Activated CD8-positive, alpha-beta memory T cell treated with anti-CD3 and anti-CD28 coated beads, Interleukin-2, amount 50 U/mL, for 1 hour (primary cell): ENCODE results near the gene CCBE1.
"Not testable (repeated sequence)": the region's sequence is repeated elsewhere in the genome, so short reads cannot be mapped to it uniquely, and the experiment has no call there.

Source experiments
- DNase-seq: peaks from one replicate; pipeline ENCODE4 v3.0.0-alpha.2; 2020; ENCODE audit errors: extremely low read depth

The CCBE1 gene

DNA sequence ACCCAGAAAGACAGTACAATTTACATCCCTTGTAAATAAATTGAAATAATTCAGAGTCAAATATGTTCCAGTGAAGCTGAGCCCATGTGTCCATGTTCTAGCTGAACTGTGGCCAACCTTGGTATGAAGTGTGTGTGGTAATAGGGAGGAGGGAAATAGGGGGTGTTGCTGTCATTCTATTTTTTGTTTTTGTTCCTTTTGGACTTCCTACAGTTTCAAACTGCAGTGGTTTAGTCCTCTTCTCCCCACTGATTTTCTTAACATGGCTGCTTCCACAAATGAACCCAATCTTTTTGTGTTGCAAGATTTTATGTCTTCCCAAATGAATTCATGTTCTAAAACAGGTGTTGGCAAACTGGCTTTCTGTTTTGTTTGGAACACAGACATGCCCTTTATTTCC, 156.9 kb downstream of the CCBE1 start:
- no peak for DNase-seq

DNA sequence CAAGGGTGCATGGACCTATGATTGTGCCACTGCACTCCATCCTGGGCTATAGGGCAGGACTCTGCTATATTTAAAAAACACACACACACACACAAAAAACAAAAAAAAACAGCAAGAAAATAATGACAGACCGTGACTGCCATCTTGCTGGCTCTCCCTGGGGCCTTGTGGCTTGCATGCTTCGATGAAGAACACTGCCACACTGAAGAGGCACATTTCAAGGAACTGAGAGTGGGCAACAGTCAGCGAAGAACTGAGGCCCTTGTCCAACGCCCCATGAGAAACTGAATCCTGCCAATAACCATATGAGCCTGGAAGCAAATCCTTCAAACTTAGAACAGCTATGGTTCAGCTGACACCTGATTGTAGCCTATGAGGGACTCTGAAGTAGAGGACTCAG, 158.1 kb downstream of the CCBE1 start:
- no peak for DNase-seq

DNA sequence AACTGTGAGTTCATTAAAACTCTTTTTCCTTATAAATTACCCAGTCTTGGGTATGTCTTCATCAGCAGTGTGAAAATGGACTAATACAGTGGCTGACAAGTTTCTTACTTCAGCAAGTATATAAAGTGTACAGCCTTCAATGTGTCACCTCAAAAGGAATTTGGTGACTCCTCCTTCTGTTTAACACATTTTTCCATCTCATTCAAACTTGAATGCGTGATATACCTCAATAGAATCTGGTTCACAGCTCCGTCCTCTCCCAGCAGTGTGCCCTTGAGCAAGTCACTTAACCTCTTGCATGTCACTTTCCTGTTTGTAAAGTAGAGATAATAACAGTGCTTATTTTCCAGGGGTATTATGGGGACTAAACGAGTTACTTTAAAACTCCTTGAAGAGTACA, 159.6 kb downstream of the CCBE1 start:
- no peak for DNase-seq

DNA sequence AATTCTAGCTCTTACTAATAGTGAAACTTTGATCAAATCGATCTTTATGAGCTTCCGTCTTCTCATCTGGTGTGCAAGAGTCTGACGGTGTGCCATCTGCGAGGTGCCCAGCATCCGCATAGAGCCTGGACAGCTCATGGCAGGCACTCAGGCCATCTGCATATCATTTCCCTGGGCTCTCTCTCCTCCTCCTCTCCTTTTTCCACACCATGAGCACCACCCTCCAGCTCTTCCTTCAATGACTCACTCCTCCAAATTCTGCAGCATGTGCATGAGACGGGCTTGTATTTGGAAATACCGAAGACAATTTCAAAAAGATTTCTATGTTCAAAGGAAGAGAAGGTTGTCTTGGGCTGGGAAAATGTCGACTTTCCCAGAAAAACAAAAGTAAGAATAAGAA, 161.1 kb downstream of the CCBE1 start:
- DNase-seq, result no peak

DNA sequence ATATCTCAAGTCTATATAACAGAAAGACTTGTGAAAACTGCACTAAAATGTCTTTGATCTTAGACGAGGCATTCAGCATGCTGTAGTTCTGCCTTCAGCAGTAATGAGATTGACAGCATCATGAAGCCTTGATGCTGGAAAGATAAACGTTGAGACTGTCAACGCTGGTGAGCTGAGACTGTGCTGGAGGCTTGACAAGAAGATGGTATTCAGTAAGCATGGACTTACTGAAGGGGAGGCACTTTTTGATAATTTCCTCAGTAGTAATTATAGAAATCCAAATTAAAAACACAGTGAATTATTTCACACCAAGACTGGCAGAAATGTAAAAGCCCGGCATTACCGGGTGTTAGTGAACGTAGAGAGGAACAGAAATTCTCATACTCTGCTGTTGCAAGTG, 162.2 kb downstream of the CCBE1 start:
- no peak for DNase-seq

DNA sequence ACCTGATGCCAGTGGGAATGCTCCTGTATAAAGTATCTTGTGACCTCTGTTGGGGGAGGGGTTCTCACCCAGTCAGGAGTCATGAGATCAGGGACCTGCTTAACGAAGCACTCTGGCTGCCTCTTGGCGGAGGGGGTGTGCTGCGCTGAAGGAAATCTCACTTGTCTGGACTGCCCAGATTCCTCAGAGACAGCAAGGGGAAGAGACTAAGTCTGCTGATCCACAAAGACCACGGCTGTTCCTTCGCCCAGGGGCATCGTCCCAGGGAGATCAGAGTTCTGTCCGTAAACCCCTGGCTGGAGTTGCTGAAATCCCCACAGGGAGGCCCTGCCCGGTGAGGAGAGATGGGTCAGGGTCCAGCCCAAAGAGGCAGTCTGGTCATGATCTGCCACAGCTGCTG, 168.4 kb downstream of the CCBE1 start:
- no peak for DNase-seq

DNA sequence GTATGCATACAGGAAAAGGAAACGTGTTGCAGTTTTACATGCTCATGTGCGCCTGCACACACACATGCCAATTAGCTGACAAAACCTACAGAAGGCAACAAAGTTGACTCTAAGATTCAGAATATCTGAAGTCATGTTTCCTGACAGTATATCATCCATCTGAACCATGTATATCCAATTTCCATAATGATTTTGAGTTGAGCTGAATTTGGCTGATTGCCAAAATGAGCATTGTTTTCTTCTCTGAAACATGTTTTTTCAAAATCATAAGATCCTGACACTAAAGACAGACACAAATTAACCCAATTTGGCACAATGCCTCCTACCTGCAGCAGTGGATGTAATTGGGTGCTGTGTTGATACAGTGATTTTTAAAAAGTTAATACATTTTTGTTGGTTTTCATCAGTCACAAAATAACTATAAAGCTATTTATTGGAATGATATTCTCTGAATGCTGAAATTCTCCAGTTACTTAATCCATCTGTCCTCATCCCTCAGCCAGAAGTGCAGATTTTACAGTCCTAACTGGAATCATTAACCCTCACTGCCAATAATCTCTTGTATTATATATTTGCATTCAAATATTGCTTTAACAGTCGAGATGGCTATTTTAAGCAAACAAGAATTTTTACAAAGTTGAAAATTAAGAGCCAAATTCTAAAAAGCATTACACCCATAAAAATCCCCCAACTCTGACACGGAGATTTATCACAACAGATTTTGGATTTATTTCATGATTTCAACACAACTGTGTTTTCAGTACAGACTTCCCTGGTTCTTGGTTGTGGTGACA, 176.5 kb downstream of the CCBE1 start:
- no peak for DNase-seq

DNA sequence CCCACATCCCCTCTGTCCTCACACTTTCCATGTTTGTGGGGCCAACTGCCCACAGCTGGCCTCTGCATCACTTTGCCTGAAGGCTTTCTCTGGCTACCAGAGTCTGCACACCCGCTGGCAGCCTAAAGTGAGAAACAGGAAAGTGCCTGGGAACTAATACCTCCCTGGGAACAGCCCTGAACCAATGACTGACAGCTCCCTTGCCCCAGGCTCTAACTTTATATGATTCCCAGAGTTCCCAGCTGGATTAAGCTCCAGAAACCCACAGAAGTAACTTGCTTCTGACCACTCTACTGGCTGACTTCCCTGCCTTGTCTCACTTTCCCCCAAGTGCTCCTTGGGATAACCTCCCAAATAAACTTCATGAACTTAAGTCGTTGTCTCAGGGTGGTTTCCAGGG, 178.5 kb downstream of the CCBE1 start:
- DNase-seq, result no peak

DNA sequence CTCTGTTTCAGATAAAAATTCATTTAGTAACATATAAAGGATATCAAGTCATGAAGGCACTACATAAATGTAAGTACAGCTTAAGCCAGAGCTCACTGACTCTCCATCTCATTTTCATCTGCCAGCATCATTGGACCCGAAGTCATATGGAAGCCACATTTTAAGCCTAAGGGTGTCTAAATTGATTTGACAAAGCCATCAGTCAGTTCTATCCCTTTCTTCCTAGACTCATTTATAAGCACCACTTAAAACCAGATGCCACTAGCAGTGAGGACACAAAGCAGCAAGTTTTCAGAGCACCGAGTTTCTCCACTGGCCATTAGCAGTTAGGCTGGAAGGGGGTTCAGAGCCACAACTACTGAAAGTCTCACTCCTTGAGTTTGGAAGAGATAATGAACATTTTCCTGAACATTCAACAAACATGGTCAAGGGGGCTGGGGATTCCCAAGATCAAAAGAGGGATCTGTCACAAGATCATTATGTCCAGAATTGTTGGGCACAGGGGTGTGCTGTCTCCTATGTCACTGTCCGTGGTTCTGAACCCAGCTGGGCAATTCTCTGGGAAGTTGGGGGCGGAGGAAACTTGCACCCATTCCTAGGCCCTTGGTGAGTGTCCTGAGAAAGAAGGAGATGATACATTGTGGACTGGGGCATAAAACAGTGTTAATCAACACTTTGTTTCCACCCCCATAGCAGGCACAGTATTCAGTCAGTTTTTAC, 179.6 kb downstream of the CCBE1 start:
- no peak for DNase-seq

DNA sequence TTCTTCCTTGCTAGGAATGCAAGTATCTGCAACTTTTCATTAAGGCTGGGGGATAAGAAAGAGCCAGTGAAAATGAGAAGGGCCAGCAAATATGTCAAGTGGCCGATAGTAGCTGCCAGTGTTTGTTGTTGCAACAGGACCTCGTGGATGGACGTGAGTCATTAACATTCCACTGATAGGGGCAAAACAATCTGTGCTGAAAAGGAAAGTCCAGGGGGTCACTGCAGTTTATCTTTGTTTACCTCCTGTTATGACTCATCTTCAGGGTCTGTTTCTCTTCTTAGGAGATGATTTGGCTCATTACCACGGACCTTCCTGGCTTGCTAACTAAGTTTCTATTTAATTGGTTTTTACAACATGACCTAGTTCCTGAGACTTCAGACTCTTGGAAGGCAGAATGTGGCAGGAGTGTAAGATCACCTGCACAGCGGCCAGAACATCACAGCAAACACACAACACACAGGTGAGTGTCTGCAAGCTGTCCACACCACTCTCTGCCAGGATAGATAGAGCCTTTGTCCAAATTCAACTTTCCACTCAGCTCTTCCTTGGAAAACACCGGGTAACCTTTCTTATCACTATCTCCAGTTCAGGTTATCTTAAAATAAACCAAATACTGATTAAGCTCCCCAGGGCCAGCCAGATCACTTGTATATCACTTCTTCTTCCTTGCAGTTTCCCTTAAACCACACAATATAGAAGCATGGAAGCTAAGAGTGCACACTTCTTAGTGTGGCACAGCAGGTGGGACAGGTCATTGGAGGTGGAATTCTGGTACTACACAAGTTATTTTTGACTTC, 180.7 kb downstream of the CCBE1 start:
- DNase-seq, result no peak

DNA sequence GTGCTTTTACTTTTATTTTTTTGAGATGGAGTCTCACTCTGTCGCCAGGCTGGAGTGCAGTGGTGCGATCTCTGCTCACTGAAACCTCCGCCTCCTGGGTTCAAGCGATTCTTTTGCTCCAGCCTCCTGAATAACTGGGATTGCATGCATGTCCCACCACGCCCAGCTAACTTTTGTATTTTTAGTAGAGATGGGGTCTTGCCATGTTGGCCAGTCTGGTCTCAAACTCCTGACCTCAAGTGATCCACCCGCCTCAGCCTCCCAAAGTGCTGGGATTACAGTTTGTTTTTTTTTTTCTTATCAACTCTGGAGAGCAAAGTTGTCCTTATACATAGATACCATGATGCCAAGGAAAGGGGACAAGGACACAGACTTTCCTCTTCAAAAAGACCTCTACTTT, 181.3 kb downstream of the CCBE1 start:
- not testable (repeated sequence) for DNase-seq

DNA sequence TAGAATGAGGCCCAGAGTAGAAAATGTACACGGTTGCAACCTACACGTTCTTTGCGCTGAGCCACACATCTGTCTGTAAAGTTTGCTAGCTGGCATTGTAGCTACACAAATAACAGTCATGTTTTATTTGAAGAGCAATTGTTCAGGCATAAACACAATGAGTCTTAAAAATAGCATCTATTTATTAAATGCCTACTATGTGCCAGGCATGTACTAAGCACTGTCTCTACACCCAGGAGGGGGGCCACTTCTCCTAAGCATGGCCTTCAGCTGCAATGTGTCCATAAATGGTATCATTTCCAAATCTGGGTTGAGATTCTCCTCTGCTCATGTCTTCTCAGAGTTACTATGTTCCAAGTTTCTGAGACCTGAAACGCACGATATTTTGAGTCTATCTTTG, 182.1 kb downstream of the CCBE1 start:
- no peak for DNase-seq

DNA sequence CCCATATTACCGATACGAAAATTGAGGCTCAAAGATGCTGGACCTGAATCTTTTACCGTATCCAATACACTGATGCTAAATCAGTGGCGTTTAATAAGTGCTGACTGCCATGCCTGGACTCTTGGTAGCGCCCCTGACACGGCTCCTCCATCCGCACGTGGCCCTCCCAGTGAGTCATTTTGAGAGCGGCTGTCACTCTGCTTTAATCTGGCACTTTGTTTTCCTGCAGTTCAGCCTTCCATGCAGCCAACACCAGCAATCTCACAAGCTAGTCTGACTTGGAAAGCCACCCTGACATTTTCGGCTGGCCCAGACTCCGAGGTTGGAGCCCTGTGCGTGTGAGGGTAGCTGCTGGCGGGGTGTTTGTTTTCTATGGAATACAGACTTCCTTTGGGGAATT, 183.0 kb downstream of the CCBE1 start:
- no peak for DNase-seq

DNA sequence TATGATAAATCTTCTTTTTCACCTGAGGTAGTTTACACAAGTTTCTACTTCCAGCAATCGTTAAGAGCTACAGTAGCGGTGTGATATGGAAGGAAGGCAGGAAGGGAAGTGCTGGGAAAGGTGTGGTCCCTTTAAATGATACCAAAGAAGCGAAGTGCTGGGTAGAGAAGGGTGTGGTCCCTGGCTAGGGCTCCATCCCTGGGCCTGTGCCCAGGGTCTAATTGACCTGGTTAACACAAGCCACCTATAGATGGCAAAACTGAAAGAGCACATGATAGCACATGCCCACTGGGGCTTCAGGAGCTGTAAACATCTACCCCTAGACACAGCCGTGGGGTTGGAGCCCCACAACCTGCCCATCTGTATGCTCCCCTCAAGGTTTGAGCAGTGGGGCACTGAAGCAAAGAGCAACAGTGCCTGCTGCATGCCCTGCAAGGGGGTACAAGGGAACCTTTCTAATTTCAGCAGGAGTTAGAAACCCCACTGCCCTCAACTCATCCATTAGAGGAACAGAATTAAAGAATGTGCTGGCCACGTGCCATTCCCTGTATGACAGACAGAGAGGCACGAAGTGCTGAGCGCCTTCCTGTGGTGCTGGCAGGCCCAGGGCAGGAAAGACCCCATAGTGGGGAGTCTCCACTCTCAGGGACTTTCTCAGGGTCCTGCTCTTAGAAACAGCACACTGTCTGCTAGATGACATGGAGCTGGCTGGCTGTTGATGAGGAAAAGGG, 185.0 kb downstream of the CCBE1 start:
- no peak for DNase-seq

DNA sequence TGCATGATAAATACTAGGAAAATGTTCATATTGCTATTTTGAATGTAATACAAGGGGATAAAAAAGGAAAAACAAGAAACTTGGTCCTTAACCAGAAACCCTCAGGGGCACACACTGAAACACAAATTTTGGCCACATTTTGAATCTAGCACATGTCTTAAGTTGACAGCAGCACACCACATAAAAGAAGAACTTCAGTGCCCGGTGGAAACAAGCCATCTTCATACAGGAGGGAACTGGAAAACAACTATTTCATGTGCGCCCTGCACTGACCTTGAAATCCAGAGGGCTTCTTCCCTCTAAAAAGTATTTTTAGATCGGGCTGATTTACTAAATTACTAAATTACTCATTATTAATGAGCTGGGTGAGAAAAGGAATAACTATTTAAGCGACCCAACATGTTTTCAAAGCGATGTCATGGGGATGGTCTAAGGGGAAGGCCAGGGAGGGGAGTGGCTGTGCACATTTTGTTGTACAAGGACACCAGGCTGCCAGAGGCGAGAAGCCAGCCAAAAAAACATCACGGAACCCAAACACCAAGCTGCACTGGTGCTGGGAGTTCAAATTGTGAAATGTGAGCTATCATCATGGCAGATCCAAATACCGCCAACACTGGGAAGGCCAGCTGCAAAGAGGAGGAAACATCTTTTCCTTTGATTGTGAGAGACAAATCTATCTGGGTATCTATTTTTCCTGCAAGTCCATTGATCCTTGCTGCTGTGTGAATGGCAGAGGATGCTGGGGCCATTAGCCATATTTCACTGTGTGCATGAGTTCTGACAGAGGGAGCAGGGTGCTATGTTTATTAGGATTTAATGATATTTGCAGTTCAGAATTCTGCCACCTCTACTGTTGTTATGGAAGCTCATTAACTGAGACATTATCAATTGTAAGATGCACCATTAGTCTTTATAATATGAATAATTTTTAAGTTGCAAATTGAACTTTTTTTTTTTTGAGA, 187.5 kb downstream of the CCBE1 start:
- no peak for DNase-seq

DNA sequence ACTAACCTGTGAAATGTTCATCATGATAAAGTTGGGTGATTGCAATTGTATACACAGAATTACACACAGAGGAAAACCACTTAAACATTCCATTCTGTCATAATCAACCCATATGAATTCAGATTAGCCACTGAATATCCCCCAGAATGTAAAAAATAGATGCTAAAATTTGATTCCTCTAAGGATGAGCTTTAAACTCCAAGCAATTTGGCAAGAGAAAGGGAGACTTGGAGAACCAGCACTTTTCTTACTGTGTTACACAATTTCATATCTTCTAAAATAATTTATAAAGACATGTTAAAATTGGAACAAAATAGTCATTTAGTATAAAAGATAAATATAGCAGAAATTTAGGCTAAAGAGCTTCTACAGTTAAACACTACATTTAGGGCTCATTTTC, 191.9 kb downstream of the CCBE1 start:
- DNase-seq, result no peak

DNA sequence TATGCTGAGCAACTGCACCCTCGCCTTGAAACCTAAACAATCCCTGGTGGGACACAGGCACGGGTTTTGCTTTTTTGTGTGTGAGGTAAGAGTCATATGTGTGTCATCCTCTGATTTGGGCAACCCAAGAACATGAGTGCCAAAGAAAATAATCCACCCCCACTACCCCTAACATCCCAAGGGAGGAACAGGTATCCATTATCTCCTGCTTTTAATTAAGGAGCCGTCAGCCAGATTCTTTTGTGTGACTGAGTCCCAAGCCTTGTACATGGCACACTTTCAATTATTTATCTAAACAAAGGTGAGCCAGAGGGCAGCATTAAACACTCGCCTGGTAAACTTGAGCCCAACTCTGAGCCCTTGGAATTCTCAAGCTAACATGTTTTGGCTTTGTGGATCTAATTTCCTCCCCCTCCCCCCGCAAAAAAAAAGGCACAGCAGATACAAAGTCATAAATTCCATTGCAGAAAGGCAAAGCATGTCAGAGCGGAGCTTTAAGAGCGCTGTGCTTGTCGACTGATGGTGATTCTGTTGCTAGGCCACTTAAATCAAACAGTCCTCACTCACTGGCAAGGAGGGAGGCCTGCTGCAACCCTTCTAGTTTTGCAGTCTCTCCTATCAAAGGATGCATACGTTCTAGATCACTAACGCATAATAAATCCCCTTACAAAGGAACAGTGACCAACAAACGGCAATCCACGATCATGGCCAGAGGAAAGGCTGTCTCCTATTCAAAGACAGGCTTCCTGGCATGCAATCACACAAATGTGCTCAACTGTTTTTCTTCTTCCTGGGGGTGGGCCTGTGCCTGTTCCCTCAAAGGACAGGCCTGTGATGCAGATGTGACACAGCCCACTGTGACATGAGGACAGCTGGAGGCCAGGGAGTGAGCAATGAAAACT, 194.7 kb downstream of the CCBE1 start:
- no peak for DNase-seq

DNA sequence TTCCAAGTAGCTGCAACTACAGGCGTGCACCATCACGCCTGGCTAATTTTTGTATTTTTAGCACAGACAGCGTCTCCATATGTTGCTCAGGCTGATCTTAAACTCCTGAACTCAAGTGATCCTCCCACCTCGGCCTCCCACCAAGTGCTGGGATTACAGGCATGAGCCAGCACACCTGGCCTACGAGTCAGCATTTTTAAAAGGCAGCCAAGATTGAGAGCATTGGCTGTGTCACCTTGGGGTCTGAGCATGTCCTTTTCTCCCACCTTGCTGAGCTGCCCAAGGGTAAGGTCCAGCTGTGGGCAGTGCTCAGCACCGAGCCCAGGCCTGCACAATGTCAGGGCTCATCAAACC, 195.3 kb downstream of the CCBE1 start:
- no peak for DNase-seq

DNA sequence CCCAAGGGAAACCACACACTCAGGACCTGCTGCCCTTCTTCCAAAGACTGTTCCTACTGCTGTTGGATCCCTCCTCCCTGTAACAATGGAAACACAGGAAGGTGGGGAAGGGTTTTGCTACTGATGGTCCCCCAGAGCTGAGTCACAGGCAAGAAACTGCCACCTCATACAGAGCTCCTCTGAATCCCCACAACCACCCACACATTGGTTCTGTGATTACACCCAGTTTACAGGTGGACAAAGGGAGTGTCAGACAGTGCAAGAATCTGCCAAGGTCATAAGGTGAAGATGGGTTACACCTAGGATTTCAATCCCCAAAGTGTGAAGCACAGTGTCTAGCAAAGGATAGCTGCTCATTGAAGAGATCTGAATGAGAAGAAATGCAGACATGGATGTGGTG, 196.5 kb downstream of the CCBE1 start:
- no peak for DNase-seq

DNA sequence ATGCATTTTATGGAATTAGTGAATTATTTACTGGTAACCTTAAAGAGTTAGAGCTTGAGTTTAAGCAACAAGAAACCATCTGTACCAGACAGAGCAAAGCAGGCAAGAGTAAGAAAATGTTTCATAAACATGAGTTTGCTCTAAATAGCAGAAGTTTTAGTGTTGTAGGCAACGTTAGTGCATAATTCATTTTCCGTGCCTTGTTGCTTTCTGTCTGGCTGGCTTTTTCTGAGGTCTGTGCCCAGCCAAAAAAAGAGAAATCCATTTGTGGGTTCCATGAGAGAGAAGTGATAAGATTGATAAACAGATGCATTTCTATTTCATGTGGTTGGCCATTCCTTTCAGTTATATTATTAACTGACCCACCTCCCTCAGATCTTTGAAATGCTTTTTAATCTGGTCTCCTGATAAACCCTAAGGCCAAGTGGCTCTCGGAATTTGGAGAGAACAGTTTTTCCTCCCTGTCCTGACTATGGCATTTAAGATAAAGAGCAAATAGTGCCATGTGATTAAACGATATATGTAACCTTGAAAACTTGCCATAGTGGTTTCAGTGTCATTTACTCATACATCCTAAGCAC, 198.6 kb downstream of the CCBE1 start:
- no peak for DNase-seq
